HG03565 (cell line): ENCODE data around the gene ERP29.
"Not testable (repeated sequence)": the region's sequence is repeated elsewhere in the genome, so short reads cannot be mapped to it uniquely, and the experiment has no call there.

Experiments used
- ATAC-seq: cut with Tn5 transposase; IDR thresholded peaks from one replicate; pipeline ENCODE4 v1.9.1; 2021; ENCODE audit warnings: mild to moderate bottlenecking, moderate library complexity; ENCODE audit not compliant: unreplicated experiment

The ERP29 gene

DNA sequence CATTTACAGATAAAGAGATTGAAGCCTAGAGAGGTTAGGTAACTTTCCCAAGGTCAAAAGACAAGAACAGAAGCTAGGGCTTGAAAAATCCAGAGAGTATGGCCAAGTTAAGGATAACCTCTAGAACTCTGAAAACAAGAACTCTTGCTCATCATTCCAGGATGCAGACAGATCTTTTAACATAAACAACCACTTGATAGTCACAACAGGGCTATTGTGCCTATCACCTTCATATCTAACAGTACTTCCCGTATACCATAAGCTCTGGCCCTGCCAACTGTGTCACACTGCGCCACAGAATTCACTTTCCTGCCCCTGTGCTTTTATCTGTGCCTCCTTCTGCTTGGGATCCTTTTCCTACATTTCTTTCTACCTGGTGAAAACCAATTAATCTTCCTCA lies 18.2 kb downstream of the ERP29 start:
- ATAC-seq: no peak

DNA sequence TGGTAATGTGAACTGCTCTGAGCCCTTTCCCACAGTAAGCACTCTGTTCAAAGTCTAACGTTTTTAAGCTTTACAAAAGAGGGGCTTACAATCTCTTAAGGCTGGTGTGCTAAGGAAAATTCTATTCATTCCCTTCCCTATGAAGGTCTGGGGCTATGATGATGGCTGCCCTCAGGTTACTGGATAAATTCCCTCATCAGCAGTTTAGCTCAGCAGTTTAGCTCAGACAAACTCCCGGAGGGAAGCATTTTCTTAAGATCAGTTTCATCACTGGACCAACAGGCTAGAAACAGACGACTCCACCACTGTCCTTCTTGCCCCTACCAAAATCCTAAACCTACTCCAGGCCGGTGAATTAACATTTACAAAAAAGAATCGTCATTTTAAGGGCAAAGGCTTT lies 19.1 kb downstream of the ERP29 start:
- ATAC-seq: no peak

GRCh38 chr12:112035219-112035785 lies 22.1 kb downstream of the ERP29 start:
- ATAC-seq: no peak

DNA sequence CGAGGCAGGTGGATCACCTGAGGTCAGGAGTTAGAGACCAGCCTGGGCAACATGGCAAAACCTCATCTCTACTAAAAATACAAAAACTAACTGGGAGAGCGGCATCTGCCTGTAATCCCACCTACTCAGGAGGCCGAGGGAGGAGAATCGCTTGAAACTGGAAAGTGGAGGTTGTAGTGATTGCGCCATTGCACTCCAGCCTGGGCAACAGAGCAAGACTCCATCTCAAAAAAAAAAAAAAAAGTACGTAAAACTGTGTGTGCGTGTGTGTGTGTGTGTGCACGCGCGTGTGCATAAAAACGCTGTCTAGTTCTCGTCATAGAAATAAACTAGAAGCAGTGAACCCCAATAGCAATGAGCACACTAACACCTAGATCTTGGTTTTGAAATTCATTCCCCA lies 23.4 kb downstream of the ERP29 start:
- ATAC-seq: not testable (repeated sequence)

DNA sequence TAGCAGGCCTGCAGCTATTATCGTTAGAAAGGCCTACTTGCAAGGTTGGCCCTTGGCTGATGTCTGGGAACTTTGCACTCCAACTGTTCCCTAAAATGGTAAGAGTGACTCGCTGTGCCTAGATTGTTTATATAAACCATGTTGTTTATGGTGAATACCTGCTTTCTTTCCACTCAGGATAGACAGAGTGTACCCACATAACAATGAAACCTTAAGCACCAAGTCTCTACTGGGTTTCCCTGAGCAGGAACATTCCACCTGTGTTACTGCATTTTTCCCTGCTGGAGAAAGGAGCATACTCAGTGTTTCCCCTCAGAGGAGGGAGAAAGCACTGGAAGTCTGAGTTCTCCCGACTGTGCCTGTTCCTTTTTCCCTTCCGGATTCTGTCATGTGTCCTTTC lies 32.8 kb downstream of the ERP29 start:
- ATAC-seq: no peak

GRCh38 chr12:112049351-112049750 lies 36.1 kb downstream of the ERP29 start:
- no peak for ATAC-seq

DNA sequence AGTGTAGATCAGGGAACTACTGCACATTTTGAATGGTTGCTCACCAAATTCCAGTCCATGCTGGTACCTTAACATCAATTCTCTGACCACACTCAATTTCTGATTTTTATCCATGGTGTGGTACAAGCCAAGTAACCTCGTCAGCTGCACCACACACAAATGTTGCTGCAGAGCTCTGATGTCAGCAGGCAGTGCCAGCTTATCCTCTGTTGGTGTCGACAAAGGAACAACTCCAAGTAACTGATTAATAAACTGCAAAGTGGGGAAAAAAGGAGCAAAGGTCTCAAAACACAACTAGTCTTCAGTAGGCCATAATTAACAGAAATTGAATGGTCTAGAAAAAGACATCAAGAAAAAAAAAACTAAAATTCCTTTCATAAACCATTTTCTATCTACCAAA lies 47.9 kb downstream of the ERP29 start:
- no peak for ATAC-seq

DNA sequence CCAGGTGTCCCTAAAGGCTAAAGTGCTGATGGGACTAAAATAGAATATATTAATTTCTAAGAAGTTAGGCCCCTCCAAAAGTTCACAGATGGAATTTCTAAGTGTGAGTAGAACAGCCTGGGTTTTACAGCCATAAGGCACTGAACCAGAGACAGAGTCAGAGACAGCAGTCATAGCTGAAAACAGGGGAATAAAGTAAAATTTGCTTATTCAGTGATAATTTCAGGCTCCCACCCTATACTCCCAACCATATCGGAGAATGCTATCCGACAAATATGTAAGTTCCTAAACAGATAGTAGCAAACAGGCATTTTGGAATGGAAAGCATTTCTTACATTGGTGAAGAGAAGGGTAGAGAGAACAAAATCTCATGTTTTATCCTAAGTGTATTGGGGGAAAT lies 50.0 kb downstream of the ERP29 start:
- no peak for ATAC-seq

- no peak for ATAC-seq
These were observed 53.3 kb downstream of the ERP29 start for GRCh38 chr12:112066566-112066965.
